Neuronal stem cell (in vitro differentiated cells): ENCODE measurements around the gene TAX1BP3.

Experiments
- DNase-seq: peaks from one replicate; pipeline ENCODE4 v3.0.0-alpha.2; 2013; ENCODE audit warnings: low spot score
- H2AFZ ChIP-seq: one replicate; pipeline ENCODE4 v1.6.1; 2013; ENCODE audit warnings: mild to moderate bottlenecking, low read length, inconsistent platforms
- H2AK5ac ChIP-seq: 2 replicates; pipeline ENCODE4 v1.6.1; 2013; ENCODE audit warnings: low read depth, mild to moderate bottlenecking, inconsistent platforms, low read length, moderate library complexity, mixed read lengths
- H2BK120ac ChIP-seq: 2 replicates; pipeline ENCODE4 v1.6.1; 2013; ENCODE audit warnings: low read depth, mild to moderate bottlenecking, inconsistent platforms, low read length, moderate library complexity, mixed read lengths
- H2BK12ac ChIP-seq: one replicate; pipeline ENCODE4 v1.6.1; 2013; ENCODE audit warnings: low read length, inconsistent platforms
- H2BK15ac ChIP-seq: 2 replicates; pipeline ENCODE4 v1.6.1; 2013; ENCODE audit warnings: mild to moderate bottlenecking, low read length, inconsistent platforms, mixed read lengths
- H2BK5ac ChIP-seq: one replicate; pipeline ENCODE4 v1.6.1; 2013; ENCODE audit warnings: inconsistent platforms, mild to moderate bottlenecking, low read length, moderate library complexity
- H3K14ac ChIP-seq: one replicate; pipeline ENCODE4 v1.6.1; 2013; ENCODE audit warnings: low read length, inconsistent platforms
- H3K18ac ChIP-seq: 2 replicates; pipeline ENCODE4 v1.6.1; 2013; ENCODE audit warnings: low read length, inconsistent platforms
- H3K23ac ChIP-seq: 2 replicates; pipeline ENCODE4 v1.6.1; 2013; ENCODE audit warnings: low read depth, mild to moderate bottlenecking, mixed read lengths, low read length, inconsistent platforms; ENCODE audit not compliant: poor library complexity
- H3K27ac ChIP-seq: replicated peaks from 3 replicates; pipeline ENCODE4 v1.5.1; 2013; ENCODE audit warnings: low read length, inconsistent platforms
- H3K27me3 ChIP-seq, 3 experiments: 2 replicates each; pipeline ENCODE4 v1.6.1; 2013; ENCODE audit warnings: low read length in 3 of 3, mild to moderate bottlenecking in 2 of 3, inconsistent platforms in 1 of 3, low read depth in 1 of 3, mixed read lengths in 1 of 3, moderate library complexity in 1 of 3; ENCODE audit not compliant: control insufficient read depth in 3 of 3, insufficient read depth in 3 of 3
- H3K36me3 ChIP-seq, 2 donors: replicated peaks in 1 of 2; 2 replicates each; pipeline ENCODE4 v1.6.1; 2013; ENCODE audit warnings: low read length in 2 of 2; ENCODE audit not compliant: control insufficient read depth in 2 of 2, insufficient read depth in 2 of 2
- H3K4ac ChIP-seq: 2 replicates; pipeline ENCODE4 v1.6.1; 2013; ENCODE audit warnings: inconsistent platforms, mild to moderate bottlenecking, low read length, moderate library complexity
- H3K4me1 ChIP-seq, 2 donors: 1 replicate in 1 of 2; 2 replicates in 1 of 2; pipeline ENCODE4 v1.6.1; 2013; ENCODE audit warnings: low read length in 2 of 2, low read depth in 1 of 2; ENCODE audit not compliant: control insufficient read depth in 2 of 2, insufficient read depth in 1 of 2
- H3K4me2 ChIP-seq: one replicate; pipeline ENCODE4 v1.6.1; 2013; ENCODE audit warnings: mild to moderate bottlenecking, low read length, inconsistent platforms; ENCODE audit not compliant: insufficient read depth, poor library complexity, severe bottlenecking
- H3K4me3 ChIP-seq, 2 donors: 2 replicates each; pipeline ENCODE4 v1.5.1; 2013; ENCODE audit warnings: low read length in 2 of 2, mild to moderate bottlenecking in 2 of 2, inconsistent platforms in 1 of 2, moderate library complexity in 1 of 2
- H3K79me1 ChIP-seq: one replicate; pipeline ENCODE4 v1.6.1; 2013; ENCODE audit warnings: low read depth, mild to moderate bottlenecking, inconsistent platforms, low read length, moderate library complexity
- H3K9ac ChIP-seq: one replicate; pipeline ENCODE4 v1.6.1; 2013; ENCODE audit warnings: mild to moderate bottlenecking, low read depth, low read length, inconsistent platforms; ENCODE audit not compliant: poor library complexity
- H3K9me3 ChIP-seq, 2 donors: replicated peaks in 1 of 2; 2 replicates each; pipeline versions ENCODE3 to v1.6.1; 2013; ENCODE audit warnings: low read length in 2 of 2, mild to moderate bottlenecking in 2 of 2, inconsistent platforms in 1 of 2, low read depth in 1 of 2, mixed read lengths in 1 of 2, moderate library complexity in 1 of 2; ENCODE audit not compliant: control insufficient read depth in 2 of 2, insufficient read depth in 1 of 2
- H4K8ac ChIP-seq: one replicate; pipeline ENCODE4 v1.6.1; 2013; ENCODE audit warnings: low read depth, mild to moderate bottlenecking, inconsistent platforms, low read length, moderate library complexity
- H4K91ac ChIP-seq: one replicate; pipeline ENCODE4 v1.6.1; 2013; ENCODE audit warnings: low read length, low read depth, mild to moderate bottlenecking, inconsistent platforms; ENCODE audit not compliant: poor library complexity
- WGBS, 2 donors: extraction: QIAGEN DNeasy Blood & Tissue Kit; methylation state at CpG; one replicate each; pipeline ENCODE4 v1.1.7; 2013; ENCODE audit warnings: missing lambda C conversion rate in 2 of 2, mixed read lengths in 1 of 2; ENCODE audit not compliant: insufficient read length in 2 of 2, insufficient replicate concordance in 1 of 2; ENCODE audit errors: extremely low coverage in 2 of 2; 5-methylcytosine and 5-hydroxymethylcytosine counted together

TAX1BP3 gene

GRCh38 chr17:3678095-3678820 lies 9.9 kb upstream of the TAX1BP3 start:
- H3K9ac ChIP-seq: no peak overlapping the region
- no peak overlapping the region for H2BK5ac ChIP-seq
- H3K4me2 ChIP-seq: no peak overlapping the region
- no peak for DNase-seq
- no peak overlapping the region for H2BK15ac ChIP-seq
- H2BK120ac ChIP-seq: no peak overlapping the region
- no peaks in the 10 kb centered on the region for H3K36me3 ChIP-seq
- H3K4ac ChIP-seq: no peak overlapping the region
- H3K4me3 ChIP-seq: no peak overlapping the region
- H3K27ac ChIP-seq: no peak overlapping the region
- no peak overlapping the region for H2BK12ac ChIP-seq
- H3K14ac ChIP-seq: no peak overlapping the region
- no peak overlapping the region for H4K8ac ChIP-seq
- no peaks in the 10 kb centered on the region for H3K9me3 ChIP-seq
- WGBS, 2 donors: no CpG with 5 or more reads among the region's 16 CpGs
- peak overlapping the region; percentile 34 for H2AK5ac ChIP-seq
- no peak overlapping the region for H3K18ac ChIP-seq
- H3K79me1 ChIP-seq: no peaks in the 10 kb centered on the region
- no peak overlapping the region for H4K91ac ChIP-seq
- peaks cover 0 to 25% (median 0%) of the 10 kb centered on the region in 3 experiments for H3K27me3 ChIP-seq
- H3K4me1 ChIP-seq: peaks cover 6 to 8% of the 10 kb centered on the region in 2 donors
- H2AFZ ChIP-seq: peak overlapping the region; percentile 85
- no peak overlapping the region for H3K23ac ChIP-seq

- H4K8ac ChIP-seq: no peak overlapping the region
- H3K36me3 ChIP-seq: peaks cover 2 to 8% of the 10 kb centered on the region in 2 donors
- DNase-seq: no peak
- peaks cover 6 to 8% of the 10 kb centered on the region in 2 donors for H3K4me1 ChIP-seq
- no peak overlapping the region for H4K91ac ChIP-seq
- no peak overlapping the region for H2AK5ac ChIP-seq
- H2BK15ac ChIP-seq: no peak overlapping the region
- H3K4me3 ChIP-seq: no peak overlapping the region
- H3K18ac ChIP-seq: no peak overlapping the region
- no peak overlapping the region for H3K9ac ChIP-seq
- H3K14ac ChIP-seq: no peak overlapping the region
- H2BK120ac ChIP-seq: no peak overlapping the region
- no peak overlapping the region for H2AFZ ChIP-seq
- no peak overlapping the region for H3K23ac ChIP-seq
- peaks cover 0 to 20% (median 0%) of the 10 kb centered on the region in 3 experiments for H3K27me3 ChIP-seq
- no CpG with 5 or more reads among the region's 11 CpGs for WGBS, 2 donors
- no peaks in the 10 kb centered on the region for H3K79me1 ChIP-seq
- H2BK5ac ChIP-seq: no peak overlapping the region
- no peaks in the 10 kb centered on the region for H3K9me3 ChIP-seq
- H3K4me2 ChIP-seq: no peak overlapping the region
- H3K27ac ChIP-seq: no peak overlapping the region
- H3K4ac ChIP-seq: no peak overlapping the region
- no peak overlapping the region for H2BK12ac ChIP-seq
These were observed 7.5 kb upstream of the TAX1BP3 start for GRCh38 chr17:3675886-3676285.

- Histone ChIP-seq H2BK120ac (no peak overlapping the region), H3K4ac (no peak overlapping the region), H3K14ac (no peak overlapping the region), H3K27me3 (peaks cover 0 to 6% (median 0%) of the 10 kb centered on the region in 3 experiments), H2AK5ac (no peak overlapping the region), H2BK12ac (no peak overlapping the region), H3K4me1 (peaks cover 6 to 10% of the 10 kb centered on the region in 2 donors), H3K9me3 (no peaks in the 10 kb centered on the region), H2AFZ (no peak overlapping the region), H3K18ac (no peak overlapping the region), H3K9ac (no peak overlapping the region), H3K4me2 (no peak overlapping the region), H2BK5ac (no peak overlapping the region), H4K91ac (no peak overlapping the region), H3K36me3 (peaks cover 2 to 20% of the 10 kb centered on the region in 2 donors), H3K4me3 (no peak overlapping the region), H3K27ac (no peak overlapping the region), H3K23ac (no peak overlapping the region), H4K8ac (no peak overlapping the region), H3K79me1 (peaks cover 6% of the 10 kb centered on the region), H2BK15ac (no peak overlapping the region)
- DNase-seq: no peak
- no CpG with 5 or more reads among the region's 4 CpGs for WGBS, 2 donors
These were observed 4.2 kb upstream of the TAX1BP3 start for GRCh38 chr17:3672571-3672970.

- H3K79me1 ChIP-seq: peaks cover 13% of the 10 kb centered on the region
- H3K9ac ChIP-seq: no peak overlapping the region
- no peaks in the 10 kb centered on the region for H3K27me3 ChIP-seq
- no peak overlapping the region for H2BK12ac ChIP-seq
- H4K8ac ChIP-seq: no peak overlapping the region
- no peak overlapping the region for H3K23ac ChIP-seq
- no peak overlapping the region for H3K27ac ChIP-seq
- H4K91ac ChIP-seq: no peak overlapping the region
- H3K9me3 ChIP-seq: no peaks in the 10 kb centered on the region
- no peak for DNase-seq
- peaks cover 5 to 25% of the 10 kb centered on the region in 2 donors for H3K36me3 ChIP-seq
- H2AK5ac ChIP-seq: no peak overlapping the region
- no peak overlapping the region for H2BK5ac ChIP-seq
- no peak overlapping the region for H2BK120ac ChIP-seq
- H2BK15ac ChIP-seq: no peak overlapping the region
- no peak overlapping the region for H3K14ac ChIP-seq
- H3K4me1 ChIP-seq: peaks cover 11 to 14% of the 10 kb centered on the region in 2 donors
- peak overlapping the region; percentile 72 for H3K4me2 ChIP-seq
- no peak overlapping the region for H3K4ac ChIP-seq
- no CpG with 5 or more reads among the region's 12 CpGs for WGBS, 2 donors
- H2AFZ ChIP-seq: no peak overlapping the region
- H3K18ac ChIP-seq: no peak overlapping the region
- H3K4me3 ChIP-seq: peak overlapping the region; percentile 94 to 97
These were observed 1.2 kb upstream of the TAX1BP3 start for GRCh38 chr17:3669548-3669947.
